ENCODE data around the gene TIMP4. TPM values are rescaled to one million over a fixed set of nuclear protein-coding genes. Genes with fewer than 3 reads are reported as not detected.

Gene TIMP4
- total RNA-seq, 1 experiment from 2014 or later, result 15.5 TPM

- no TSS peak for BruUV-seq (replicated peaks)
Measured at GRCh38 chr3:12132881-12133280, 25.8 kb downstream of the TIMP4 start.

GRCh38 chr3:12131351-12132090 lies 27.2 kb downstream of the TIMP4 start:
- POLR2A ChIA-PET (ENCODE audit: unreplicated experiment), result no interaction called here
- DNase-seq, result no peak
- H3K36me3 ChIP-seq (ENCODE audit: low read depth), result no peaks in the 10 kb centered on the region
- no peaks in the 10 kb centered on the region for H3F3A ChIP-seq (ENCODE audit: insufficient read depth, low read depth)
- H3K27me3 ChIP-seq (ENCODE audit: insufficient read depth, low read depth), result no peaks in the 10 kb centered on the region
- CTCF ChIA-PET, result interaction anchor here (0.6 to 0.7 kb wide), 3 partner anchors 16 to 348 kb away, joined by 3 to 4 read pairs (median 4); no protein-coding TSS in a partner anchor
- no peaks in the 10 kb centered on the region for H3K79me2 ChIP-seq (ENCODE audit: low read depth)
- no TSS peak for BruUV-seq (replicated peaks)
- no peaks in the 10 kb centered on the region for H4K20me1 ChIP-seq (ENCODE audit: insufficient read depth)
- no peak overlapping the region for H2AFZ ChIP-seq
- no peak overlapping the region for H3K27ac ChIP-seq
- no peaks in the 10 kb centered on the region for H3K9me2 ChIP-seq (ENCODE audit: insufficient read depth)
- H3K4me1 ChIP-seq (replicated peaks; ENCODE audit: insufficient read depth), result peaks cover 4% of the 10 kb centered on the region
- TF ChIP-seq CTCF (conservative IDR thresholded peaks at IDR 0.05), result no peak
- TF ChIP-seq EZH2 (IDR thresholded peaks at IDR 0.05; ENCODE audit: low read depth), result no peak
- no peak overlapping the region for H3K4me3 ChIP-seq
- H3K9me3 ChIP-seq (ENCODE audit: insufficient read depth, low read depth), result no peaks in the 10 kb centered on the region
- H3K4me2 ChIP-seq, result no peak overlapping the region
- intact Hi-C loops (cut with micrococcal nuclease; ENCODE audit: unreplicated experiment), result loop anchor here (10.0 kb wide), 1 partner anchor 573 kb away; no protein-coding TSS in a partner anchor

More at GRCh38 chr3:12132881-12133280, 25.8 kb downstream of the TIMP4 start:
- H3F3A ChIP-seq (ENCODE audit: insufficient read depth, low read depth), result no peaks in the 10 kb centered on the region
- H3K79me2 ChIP-seq (ENCODE audit: low read depth), result no peaks in the 10 kb centered on the region
- no peak overlapping the region for H3K4me3 ChIP-seq
- intact Hi-C loops (cut with micrococcal nuclease; ENCODE audit: unreplicated experiment), result loop anchor here (10.0 kb wide), 1 partner anchor 572 kb away; no protein-coding TSS in a partner anchor
- H3K4me1 ChIP-seq (replicated peaks; ENCODE audit: insufficient read depth), result peaks cover 5% of the 10 kb centered on the region
- ChIA-PET POLR2A (ENCODE audit: unreplicated experiment) (no interaction called here), CTCF (interaction anchor here (0.5 kb wide), 1 partner anchor 401 kb away, joined by 5 read pairs; no protein-coding TSS in a partner anchor)
- H4K20me1 ChIP-seq (ENCODE audit: insufficient read depth), result no peaks in the 10 kb centered on the region
- H3K9me2 ChIP-seq (ENCODE audit: insufficient read depth), result no peaks in the 10 kb centered on the region
- TF ChIP-seq EZH2 (IDR thresholded peaks at IDR 0.05; ENCODE audit: low read depth) (no peak), CTCF (conservative IDR thresholded peaks at IDR 0.05) (no peak)
- no peaks in the 10 kb centered on the region for H3K9me3 ChIP-seq (ENCODE audit: insufficient read depth, low read depth)
- H3K4me2 ChIP-seq, result no peak overlapping the region
- no peaks in the 10 kb centered on the region for H3K27me3 ChIP-seq (ENCODE audit: insufficient read depth, low read depth)
- no peak overlapping the region for H3K27ac ChIP-seq
- no peak for DNase-seq
- no peak overlapping the region for H2AFZ ChIP-seq
- H3K36me3 ChIP-seq (ENCODE audit: low read depth), result no peaks in the 10 kb centered on the region

DNA sequence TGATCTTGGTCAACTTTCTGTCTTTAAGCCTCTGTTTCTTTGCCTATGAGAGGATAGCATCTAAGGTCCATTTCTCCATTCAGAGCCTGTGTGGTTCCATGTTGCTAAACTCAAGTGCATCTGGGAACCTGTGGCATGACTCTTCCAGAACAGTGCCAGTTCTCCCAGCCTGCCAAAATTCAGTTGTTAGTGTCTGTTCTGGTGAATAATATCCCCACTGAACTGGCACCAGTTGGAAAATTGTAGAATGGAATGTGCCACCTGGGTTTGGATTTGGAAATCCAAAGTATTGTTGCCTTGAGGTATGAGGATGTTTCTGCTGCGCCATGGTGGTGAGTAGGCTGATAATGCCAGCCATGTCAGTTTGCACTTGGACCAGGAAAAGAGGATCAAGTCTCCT lies 31.3 kb downstream of the TIMP4 start:
- Histone ChIP-seq H3K27ac (no peak overlapping the region), H3K4me3 (no peak overlapping the region), H3K4me2 (no peak overlapping the region), H3F3A (ENCODE audit: insufficient read depth, low read depth) (no peaks in the 10 kb centered on the region), H3K36me3 (ENCODE audit: low read depth) (no peaks in the 10 kb centered on the region), H3K79me2 (ENCODE audit: low read depth) (no peaks in the 10 kb centered on the region), H3K4me1 (replicated peaks; ENCODE audit: insufficient read depth) (no peaks in the 10 kb centered on the region), H3K9me2 (ENCODE audit: insufficient read depth) (no peaks in the 10 kb centered on the region), H3K9me3 (ENCODE audit: insufficient read depth, low read depth) (no peaks in the 10 kb centered on the region), H4K20me1 (ENCODE audit: insufficient read depth) (no peaks in the 10 kb centered on the region), H2AFZ (no peak overlapping the region), H3K27me3 (ENCODE audit: insufficient read depth, low read depth) (no peaks in the 10 kb centered on the region)
- ChIA-PET POLR2A (ENCODE audit: unreplicated experiment) (no interaction called here), CTCF (no interaction called here)
- no peak for TF ChIP-seq CTCF (conservative IDR thresholded peaks at IDR 0.05)
- TF ChIP-seq EZH2 (IDR thresholded peaks at IDR 0.05; ENCODE audit: low read depth), result no peak
- no TSS peak for BruUV-seq (replicated peaks)
- no peak for DNase-seq
- intact Hi-C loops (cut with micrococcal nuclease; ENCODE audit: unreplicated experiment), result no loop called here
